ENCODE measurements around the gene TFG. TPM values are rescaled to one million over a fixed set of nuclear protein-coding genes. Genes with fewer than 3 reads are reported as not detected.

The TFG gene
- total and polyA plus RNA-seq, 2 experiments from 2014 or later = 87.6 to 88.5 TPM

GRCh38 chr3:100715176-100715575 lies 5.9 kb downstream of the TFG start:
- peaks cover 27% of the 10 kb centered on the region for H3K4me1 Mint-ChIP-seq
- H2AFZ ChIP-seq = no peak overlapping the region
- H3K4me3 ChIP-seq = no peak overlapping the region
- no peak for ATAC-seq
- peaks cover 8% of the 10 kb centered on the region; the same call in 1 of the 2 replicates for H3K4me1 ChIP-seq (ENCODE audit: insufficient read depth)
- no peak for DNase-seq (ENCODE audit: low spot score)
- H3K36me3 Mint-ChIP-seq (ENCODE audit: low read depth) = peaks cover 60% of the 10 kb centered on the region
- H3K27ac Mint-ChIP-seq = no peak overlapping the region
- H3K27ac ChIP-seq (ENCODE audit: low read depth) = no peak overlapping the region
- H3K27me3 ChIP-seq (ENCODE audit: insufficient read depth) = no peaks in the 10 kb centered on the region
- no peaks in the 10 kb centered on the region for H3K9me2 ChIP-seq (ENCODE audit: insufficient read depth)
- H3F3A ChIP-seq (replicated peaks; ENCODE audit: low read depth) = no peaks in the 10 kb centered on the region
- H3K27me3 Mint-ChIP-seq (ENCODE audit: insufficient read depth, low read depth, poor library complexity) = peaks cover 1% of the 10 kb centered on the region
- H3K36me3 ChIP-seq (ENCODE audit: insufficient read depth) = peaks cover 19% of the 10 kb centered on the region; the same call in 1 of the 2 replicates
- no peak for TF ChIP-seq ZNF462 (CRISPR knock-in tag; IDR thresholded peaks at IDR 0.05)
- TF ChIP-seq REST (IDR thresholded peaks at IDR 0.05; ENCODE audit: unreplicated experiment) = no peak
- no peak for TF ChIP-seq POLR2AphosphoS5 (IDR thresholded peaks at IDR 0.05; ENCODE audit: low read depth)
- TF ChIP-seq ZNF331 (CRISPR knock-in tag; IDR thresholded peaks at IDR 0.05; ENCODE audit: low read depth) = no peak
- TF ChIP-seq NANOG (IDR thresholded peaks at IDR 0.05; ENCODE audit: borderline replicate concordance) = no peak
- no peak for TF ChIP-seq CTCF (conservative IDR thresholded peaks at IDR 0.05; ENCODE audit: low read depth in 2 of 2)
- TF ChIP-seq STAT1 (IDR thresholded peaks at IDR 0.05; ENCODE audit: unreplicated experiment) = no peak
- no peak for TF ChIP-seq CREB1 (CRISPR knock-in tag; IDR thresholded peaks at IDR 0.05; ENCODE audit: low read depth)
- no peak for TF ChIP-seq ETS1 (IDR thresholded peaks at IDR 0.05)
- no peak for TF ChIP-seq EZH2phosphoT487 (IDR thresholded peaks at IDR 0.05; ENCODE audit: unreplicated experiment)
- no peak for TF ChIP-seq JUNB (IDR thresholded peaks at IDR 0.05; ENCODE audit: unreplicated experiment)
- no peak for TF ChIP-seq ZNF114 (CRISPR knock-in tag; IDR thresholded peaks at IDR 0.05)
- no peak for TF ChIP-seq EZH2 (IDR thresholded peaks at IDR 0.05; ENCODE audit: low read depth, unreplicated experiment)
- peaks cover 34% of the 10 kb centered on the region for H4K20me1 ChIP-seq (replicated peaks; ENCODE audit: insufficient read depth)
- H3K4me2 ChIP-seq = no peak overlapping the region
- no peaks in the 10 kb centered on the region for H3K9me3 Mint-ChIP-seq
- H3K4me3 Mint-ChIP-seq = no peak overlapping the region
- H3K79me2 ChIP-seq (replicated peaks; ENCODE audit: insufficient read depth) = peaks cover 99% of the 10 kb centered on the region
